Head of caudate nucleus (tissue), 42 donors: Measurements from ENCODE around the gene UROS.

Source experiments
- DNase-seq, 42 donors: peaks; one replicate each; pipeline versions ENCODE4 v3.0.0 to v3.0.0-alpha.2; 2020 to 2021; ENCODE audit warnings: mixed read lengths in 7 of 42
- intact Hi-C: fragments of 100-400 bp; cut with DNase I; formaldehyde crosslinking; loops from one replicate; pipeline ENCODE4 v1.15.0; 2022

UROS gene

DNA sequence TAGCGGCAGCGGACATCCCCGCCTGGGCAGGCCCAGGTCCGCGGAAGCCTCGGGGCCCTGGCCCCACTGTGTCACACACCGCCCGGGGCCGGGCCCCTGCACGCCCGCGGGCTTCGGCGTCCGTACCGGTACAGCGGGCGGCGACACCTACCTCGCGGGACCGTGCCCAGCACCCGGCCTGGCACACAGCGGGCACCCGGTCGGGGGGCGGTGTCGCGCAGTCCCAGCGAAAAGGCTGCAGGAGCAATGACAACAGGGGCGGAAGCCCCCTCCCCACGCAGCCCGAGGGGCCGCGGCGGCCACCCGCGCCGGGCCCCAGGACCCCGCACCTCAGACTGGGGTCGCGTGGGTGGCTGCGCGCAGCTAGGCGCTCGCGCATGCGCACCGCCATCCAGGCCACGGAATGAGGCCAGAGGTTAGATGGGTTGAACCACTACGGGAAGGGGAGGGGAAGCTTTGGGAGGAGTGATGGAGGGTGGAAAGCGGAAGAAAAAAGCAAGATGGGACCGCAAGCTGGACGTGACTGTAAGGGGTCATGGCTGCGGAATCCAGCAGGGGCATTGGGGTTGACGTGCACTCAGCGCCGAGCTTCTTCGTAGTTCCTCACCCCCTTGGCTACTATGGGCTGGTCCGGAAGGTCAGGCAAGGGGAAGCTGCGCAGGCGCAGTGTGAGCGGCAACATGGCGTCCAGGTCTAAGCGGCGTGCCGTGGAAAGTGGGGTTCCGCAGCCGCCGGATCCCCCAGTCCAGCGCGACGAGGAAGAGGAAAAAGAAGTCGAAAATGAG lies at the start of gene UROS, which contains the start of gene BCCIP:
Gene UROS (minus strand): TSS at position 381 of the 785 bp plus-strand sequence. CDS start 6,759 bp downstream, outside the sequence.
Gene BCCIP (plus strand): TSS at position 669 of the 785 bp plus-strand sequence. CDS start 12 bp downstream, at position 681.
- DNase-seq: peak; percentile 81 to 96 (median 92)
- intact Hi-C loops: no loop called here

DNA sequence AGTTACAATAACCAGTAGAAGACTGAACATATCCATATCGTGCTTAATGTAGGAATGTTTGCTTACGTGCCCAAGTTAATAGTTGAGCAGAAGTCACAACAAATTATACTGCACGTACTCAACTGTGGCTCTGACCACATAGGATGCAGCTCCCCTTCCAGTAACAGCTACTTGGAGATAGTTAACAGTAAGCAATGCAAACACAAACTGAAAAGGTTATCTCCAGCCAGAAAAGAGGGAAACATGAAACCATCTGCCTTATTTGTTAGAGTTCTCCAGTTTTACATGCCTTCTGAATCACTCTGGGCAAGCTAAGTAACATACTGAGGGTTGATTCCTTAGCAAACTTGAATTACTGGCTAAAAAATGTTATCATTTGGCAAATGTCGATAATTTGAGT lies 48.3 kb upstream of the UROS start:
- no peak for DNase-seq
- intact Hi-C loops: no loop called here

DNA sequence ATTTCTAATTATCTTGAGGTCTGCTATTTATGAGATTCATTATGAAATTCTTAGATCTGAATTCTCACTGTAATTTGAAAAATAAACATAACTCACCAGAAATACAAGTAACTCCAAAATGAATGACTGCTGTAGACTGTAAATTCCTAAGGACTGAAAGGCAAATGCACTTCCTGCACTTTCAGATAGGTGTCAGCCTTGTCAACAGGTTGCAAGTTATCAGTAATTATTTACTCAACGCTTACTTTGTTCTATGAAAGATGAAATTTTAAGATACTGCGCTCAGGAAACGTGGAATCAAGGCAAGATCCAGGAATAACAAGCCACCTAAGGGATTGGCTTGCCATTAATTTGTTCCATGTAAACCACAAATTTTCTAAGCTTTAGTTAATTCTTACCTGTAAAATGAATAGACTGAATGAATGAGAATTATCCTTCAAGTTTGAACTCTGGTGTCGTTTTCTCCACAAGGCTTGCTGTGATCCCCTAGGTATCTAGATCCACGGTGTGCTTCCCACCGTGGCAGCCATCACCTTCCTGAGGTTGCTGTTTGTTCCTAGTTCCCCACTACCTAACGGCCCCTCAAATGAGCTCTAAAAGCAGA lies 45.4 kb upstream of the UROS start:
- DNase-seq: peak in 13 of 42 donors; percentile 15 to 63 (median 32)
- intact Hi-C loops: no loop called here

DNA sequence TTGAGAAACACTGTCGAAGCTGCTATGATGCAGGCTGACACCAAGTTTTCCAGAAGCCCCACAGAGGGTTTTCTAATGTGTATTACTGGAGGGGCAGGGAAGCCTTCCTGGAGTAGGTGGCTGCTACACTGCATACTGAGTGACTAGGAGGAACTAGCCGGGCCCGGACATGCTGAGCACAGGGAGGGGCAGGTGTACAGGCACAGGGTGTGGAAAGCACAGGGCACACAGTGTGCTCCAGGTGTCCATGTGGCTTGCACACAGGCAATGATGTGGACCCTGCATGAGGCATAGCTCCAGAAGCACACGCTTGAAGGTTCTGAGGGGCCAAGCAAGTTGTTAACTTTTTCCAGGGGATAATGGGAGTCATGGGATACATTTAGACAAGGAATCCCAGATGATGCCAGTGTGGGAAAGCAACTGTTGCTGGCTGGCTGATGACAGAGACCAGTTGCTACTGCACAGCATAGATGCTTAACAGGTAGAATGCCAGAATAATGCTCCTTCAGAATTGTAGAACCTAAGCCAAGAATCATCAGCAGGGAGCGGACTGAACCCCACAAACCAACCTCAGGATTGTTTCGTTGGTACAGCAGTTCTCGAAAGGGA lies 43.5 kb upstream of the UROS start:
- no peak for DNase-seq
- intact Hi-C loops: no loop called here

DNA sequence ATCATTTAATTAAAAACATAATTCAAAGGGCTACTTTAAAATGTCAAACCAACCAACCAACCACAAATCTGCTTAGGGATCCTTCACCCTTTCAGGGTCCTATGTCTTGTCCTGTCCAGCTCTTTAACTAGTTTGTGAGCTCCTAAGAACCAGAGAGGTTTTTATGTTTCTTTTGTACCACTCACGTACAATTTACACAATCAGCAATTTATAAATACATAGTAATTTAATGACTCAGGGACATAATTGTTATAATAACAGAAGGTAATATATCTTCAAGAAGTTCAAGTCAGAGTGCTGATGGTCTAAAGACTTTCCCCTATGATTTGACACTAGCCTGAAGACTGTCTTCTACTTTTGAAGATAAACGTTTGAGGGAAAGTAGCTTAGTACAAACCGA lies 42.1 kb upstream of the UROS start:
- intact Hi-C loops: no loop called here

DNA sequence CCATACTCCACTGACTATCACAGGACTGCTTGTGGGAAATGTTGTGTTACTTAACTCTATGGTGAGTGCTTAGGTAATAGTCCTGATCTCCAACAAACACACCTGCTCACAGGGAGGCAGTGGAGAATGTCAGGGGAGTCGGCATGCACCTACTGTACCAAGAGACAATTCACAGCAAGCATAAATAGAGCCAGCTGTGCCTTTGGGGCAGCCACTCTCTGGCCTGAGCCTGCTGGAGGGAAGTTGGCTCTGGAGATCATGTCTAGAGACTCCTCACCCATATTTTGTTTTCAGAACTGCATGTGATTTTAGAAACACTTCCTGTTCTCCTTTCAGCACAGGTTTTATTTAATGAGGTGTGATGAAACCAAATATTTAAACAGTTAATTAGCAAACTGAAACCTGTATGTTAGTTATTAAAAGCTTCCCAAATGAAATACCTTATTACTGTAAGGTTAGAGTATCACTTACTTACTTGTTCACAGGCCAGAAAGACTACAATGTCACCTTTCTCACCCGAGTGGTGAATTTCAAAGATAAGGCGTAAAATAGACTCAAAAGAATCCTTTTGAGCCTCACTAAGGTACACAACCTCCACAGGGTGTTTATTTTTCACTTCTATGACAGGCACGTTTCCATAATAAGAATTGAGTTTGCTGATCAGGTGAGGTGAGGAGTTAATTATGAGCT lies 36.2 kb upstream of the UROS start:
- DNase-seq: no peak
- intact Hi-C loops: no loop called here

More for the DNA sequence above, 42.1 kb upstream of the UROS start:
- no peak for DNase-seq

DNA sequence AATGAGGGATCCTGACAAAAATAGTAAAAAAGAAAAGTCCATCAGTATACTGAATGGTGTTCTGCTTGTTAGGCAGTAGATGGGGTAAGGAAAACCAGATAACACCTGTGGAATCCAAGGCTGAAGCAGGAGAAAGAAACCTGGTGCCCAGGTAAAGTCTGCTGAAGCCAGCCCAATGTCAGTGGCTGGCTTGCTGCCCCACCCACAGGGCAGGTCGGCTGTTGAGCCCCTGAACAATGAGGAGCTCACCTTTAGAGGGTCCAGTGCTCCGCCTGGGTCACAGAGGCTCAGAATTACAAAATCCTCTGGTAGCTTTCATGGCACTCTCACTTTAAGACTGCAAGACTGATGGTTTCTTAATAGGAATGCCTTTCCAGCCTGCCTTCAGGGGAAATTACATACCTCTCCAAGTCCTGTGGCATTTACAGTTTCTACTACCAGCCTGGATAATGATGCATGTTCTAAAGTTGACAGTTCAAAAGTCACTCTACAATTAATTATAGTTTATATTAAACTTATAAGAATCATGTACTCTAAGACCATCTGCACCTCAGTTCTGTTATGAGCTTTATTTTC lies 34.2 kb upstream of the UROS start:
- no peak for DNase-seq
- intact Hi-C loops: no loop called here

DNA sequence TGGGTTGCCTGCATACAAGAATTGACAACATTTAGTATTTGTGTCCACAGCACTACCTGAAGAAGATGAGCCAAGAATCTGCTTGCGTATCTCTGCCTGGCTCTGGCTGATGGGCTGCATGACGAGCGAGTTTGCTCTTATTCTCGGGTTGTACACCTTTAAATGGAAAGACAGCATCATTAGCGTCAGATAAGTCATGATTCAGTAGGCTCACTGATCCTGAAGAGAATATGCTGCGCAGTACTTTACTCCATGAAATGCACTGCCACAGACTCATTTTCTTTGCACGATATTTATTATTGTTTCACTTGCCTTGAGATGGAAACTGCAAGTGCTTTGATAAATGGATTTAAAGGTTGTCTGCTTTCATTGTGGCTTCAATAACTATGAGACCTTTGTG lies 29.4 kb upstream of the UROS start:
- intact Hi-C loops: no loop called here
- peak in 1 of 42 donors; percentile 11 for DNase-seq

DNA sequence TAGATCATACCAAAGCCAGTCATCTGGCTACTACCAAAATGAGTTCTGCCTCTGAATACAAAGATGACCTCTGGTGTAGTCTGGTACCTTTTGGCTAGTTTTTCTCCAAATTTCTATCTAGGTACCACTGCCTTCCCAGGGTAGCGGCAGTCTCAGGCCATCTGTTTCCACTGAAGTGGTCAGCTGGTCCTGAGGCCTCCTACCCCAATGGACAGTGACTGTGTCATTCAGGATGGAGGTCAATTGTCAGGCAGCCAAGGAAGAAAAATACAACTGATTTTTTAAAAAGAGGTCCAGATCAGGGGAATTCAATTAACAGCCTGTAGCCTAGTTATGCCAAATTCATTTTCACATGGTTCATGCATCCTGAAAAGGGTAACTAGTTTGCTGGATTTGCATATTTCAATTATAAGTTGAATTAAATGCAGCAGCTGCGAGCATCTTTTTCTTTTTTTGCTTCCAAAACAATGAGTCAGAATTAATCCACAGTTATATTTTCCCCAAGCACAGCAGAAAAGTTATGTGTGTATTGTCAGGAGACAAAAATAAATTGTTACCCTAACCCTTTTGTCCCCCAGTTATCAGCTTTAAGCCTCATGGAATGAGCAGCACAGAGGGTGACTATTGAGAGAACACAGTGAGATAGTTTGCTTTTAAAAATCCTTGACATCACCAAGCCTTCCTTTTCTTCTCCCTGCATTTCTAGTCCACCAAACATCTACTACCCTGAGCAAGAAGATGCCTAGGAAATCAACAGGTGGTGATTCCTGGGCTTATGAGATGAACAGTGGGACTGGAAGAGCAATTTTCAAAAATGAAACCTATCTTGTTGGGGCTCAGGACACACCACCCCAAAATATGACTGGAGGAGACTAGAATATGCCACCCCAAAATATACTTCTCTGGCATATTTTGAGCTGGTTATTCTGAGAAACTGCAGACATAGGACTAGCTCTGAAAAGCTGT lies 28.0 kb upstream of the UROS start:
- intact Hi-C loops: no loop called here
- DNase-seq: no peak

DNA sequence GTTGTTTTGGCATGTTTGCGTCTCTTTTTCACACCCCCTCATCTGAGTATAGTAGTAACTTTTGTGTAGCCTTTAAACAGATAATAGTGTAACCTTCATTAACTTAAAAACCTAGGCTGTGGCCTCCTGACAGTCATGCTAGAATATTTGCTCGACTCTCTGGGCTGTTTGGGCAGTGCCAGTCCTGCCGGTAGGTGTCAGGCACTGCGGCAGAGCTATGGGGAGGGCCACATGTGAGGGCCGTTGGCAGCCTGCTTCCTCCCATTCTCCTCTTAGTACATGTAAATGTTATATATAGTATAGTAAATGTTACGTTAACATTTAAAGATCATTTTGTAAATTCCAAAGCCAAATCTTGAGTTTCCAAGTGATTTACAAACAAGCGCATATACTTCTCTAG lies 26.4 kb upstream of the UROS start:
- intact Hi-C loops: no loop called here
- no peak for DNase-seq

DNA sequence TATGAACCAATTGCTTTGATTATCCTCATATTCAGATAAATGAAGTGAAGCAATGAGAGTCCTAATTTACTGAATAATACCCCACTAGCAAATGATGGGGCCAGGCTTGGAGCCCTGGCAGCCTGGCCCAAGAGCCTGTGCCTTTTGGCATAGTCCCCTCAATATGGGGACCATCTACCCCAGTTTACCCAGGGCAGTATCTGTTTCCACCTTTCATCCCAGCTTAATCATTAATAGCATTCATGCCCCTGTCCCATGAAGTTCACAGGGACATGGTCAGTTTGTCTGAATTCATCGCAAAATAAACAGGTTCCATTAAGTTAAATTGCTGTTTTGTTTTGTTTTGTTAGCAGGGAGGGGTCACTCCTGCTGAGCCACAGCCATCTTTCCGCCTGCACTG lies 25.8 kb upstream of the UROS start:
- intact Hi-C loops: no loop called here
- DNase-seq: no peak

DNA sequence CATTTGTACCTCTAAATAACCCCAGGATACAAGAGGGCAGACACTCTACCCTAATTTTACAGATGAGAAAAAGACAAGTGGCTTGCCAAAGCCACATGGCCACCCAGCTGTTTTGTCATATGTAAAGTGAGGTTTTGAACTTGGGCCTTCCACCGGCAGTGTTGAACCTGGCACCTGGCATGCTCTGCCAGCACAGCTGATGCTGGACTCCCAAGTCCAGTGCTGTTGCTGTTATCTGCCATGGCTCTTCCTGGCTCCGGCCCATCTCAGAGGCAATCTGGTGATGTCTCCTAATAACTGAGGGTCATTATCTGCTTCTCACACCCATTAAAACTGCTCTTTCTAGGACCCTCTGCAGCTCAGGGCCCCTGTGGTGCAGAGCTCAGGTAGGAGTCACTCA lies 25.3 kb upstream of the UROS start:
- no peak for DNase-seq
- intact Hi-C loops: no loop called here

DNA sequence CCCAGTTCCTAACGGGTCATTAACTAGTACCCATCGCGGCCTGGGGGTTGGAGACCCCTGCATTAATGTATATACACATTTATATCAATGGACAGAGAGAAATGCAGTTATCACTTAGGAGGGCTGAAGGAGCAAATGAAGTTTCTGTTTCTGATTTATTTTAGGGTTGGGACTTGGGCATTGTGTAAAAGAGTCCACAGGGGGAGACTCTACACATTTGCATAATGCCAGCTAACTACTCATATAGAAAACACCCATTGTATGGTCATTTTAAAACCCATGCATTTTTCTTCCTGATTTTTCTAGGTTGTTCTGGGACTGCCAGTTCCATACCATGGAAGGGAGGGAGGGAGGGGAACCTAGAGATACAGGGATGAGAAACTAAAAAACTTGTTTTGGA lies 23.8 kb upstream of the UROS start:
- intact Hi-C loops: no loop called here
- DNase-seq: no peak

DNA sequence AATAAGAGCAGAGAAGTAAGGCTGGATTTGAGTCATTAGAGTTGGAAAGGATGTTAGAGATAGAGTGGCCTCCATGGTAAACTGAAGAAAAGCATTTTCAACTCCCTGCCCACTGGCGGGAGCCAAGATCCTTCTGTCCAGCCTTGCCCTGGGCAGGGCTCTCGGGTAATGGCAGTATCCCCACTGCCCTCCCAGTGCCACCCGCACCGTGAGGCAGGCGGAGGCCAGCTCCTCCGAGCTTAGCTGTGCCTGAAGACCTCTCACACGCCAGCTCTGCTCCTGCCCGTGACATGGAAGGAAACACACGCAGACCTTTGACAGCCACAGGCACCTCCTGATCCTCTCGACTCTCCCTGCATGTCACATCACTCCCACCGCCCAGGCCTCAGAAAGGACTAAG lies 22.6 kb upstream of the UROS start:
- peak in 3 of 42 donors; percentile 19 to 27 (median 24) for DNase-seq
- intact Hi-C loops: no loop called here

DNA sequence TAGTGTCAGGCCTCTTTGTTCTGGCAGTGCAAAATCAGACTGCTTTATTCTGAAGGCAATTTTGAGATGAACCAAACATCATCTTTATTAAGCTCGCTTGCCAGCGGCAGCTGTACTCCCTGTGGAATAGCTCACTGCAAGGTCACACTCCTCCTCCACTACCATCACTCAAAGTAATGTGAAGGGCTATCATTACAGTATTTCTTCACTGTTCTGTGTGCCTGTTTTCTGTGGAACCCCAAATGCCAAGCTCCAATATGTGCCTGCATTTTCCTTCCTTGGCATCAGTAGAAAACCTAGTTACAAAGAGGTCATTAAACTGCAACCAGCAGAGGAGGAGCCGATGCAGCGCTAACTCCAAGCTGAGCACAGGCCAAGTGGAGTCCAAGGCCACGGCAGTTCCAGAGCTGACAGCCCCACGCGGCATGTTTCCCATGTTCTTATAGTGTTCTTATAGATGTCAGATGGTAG lies 21.7 kb upstream of the UROS start:
- peak in 40 of 42 donors; percentile 18 to 77 (median 43) for DNase-seq
- intact Hi-C loops: no loop called here

DNA sequence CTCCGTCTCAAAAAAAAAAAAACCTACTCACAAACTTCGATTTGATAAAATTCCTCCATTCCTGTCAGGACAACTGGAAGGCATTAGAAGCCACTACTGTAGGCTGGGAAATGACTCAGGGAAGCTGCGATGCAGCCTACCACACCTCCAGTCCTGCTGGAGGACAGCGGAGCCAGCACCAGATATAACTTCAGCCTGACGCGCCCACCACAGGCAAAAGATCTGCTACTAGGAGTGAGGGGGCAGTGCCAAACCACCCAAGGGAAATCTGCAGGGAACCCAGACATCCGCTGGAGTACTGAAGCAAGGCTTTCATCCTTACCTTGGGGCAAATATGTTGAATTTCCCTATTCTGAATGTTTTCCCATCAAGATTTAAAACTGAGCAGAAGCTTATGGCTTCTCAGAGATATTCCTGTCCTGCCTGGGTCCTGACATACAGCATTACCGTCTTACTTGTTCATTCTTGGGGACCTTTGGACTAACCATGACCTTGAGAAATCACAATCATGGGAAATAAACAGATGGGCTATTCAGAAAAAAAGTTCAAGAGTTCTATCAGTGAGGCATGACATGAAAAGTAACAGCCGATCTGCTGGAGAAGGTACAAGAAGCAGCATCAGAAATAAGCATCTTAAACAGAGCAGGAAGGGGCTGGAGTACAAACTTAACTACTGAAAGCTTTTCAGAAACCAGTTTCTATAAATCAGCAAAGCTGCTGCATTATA lies 20.7 kb upstream of the UROS start:
- peak in 12 of 42 donors; percentile 7 to 56 (median 21) for DNase-seq
- intact Hi-C loops: no loop called here

DNA sequence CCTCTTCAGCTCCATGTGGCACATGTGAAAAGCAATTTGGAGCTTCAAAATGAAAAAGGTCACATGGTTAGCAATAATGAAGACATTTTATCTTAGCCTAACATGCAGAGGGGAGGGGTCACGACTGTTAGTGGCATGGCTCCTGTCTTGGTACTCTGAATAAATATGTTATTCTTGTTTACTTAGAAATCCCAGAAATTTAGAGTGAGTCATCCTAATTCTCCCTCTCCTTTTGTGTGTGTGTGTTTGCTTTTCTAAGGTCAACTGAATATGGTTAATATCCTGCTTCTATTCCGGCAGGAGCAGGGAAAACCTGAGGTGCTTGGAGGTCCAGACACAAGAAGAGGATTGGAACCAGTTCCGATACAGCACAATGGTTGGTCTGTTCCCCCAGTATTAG lies 17.9 kb upstream of the UROS start:
- intact Hi-C loops: no loop called here

More for the DNA sequence above, 17.9 kb upstream of the UROS start:
- no peak for DNase-seq
